H9 (cell line): Measurements from ENCODE around the gene SDC3. TPM values are rescaled to one million over a fixed set of nuclear protein-coding genes. Genes with fewer than 3 reads are reported as not detected.

Experiments
- DNase-seq: peaks from one replicate; pipeline ENCODE4 v3.0.0-alpha.2; 2017
- H2AFZ ChIP-seq: one replicate; pipeline ENCODE4 v1.6.1; 2013; ENCODE audit warnings: mild to moderate bottlenecking, low read length, control low read depth, moderate library complexity
- H2AK5ac ChIP-seq: 2 replicates; pipeline ENCODE4 v1.6.1; 2013; ENCODE audit warnings: low read length, control low read depth, mixed read lengths; ENCODE audit not compliant: insufficient read length
- H2BK120ac ChIP-seq: one replicate; pipeline ENCODE4 v1.6.1; 2013; ENCODE audit warnings: low read depth, mild to moderate bottlenecking, low read length, control low read depth, inconsistent platforms; ENCODE audit not compliant: poor library complexity, severe bottlenecking
- H2BK12ac ChIP-seq: 2 replicates; pipeline ENCODE4 v1.6.1; 2013; ENCODE audit warnings: low read length, control low read depth, mixed read lengths, low read depth; ENCODE audit not compliant: insufficient read length
- H2BK15ac ChIP-seq: 2 replicates; pipeline ENCODE4 v1.6.1; 2013; ENCODE audit warnings: low read depth, low read length, control low read depth
- H2BK20ac ChIP-seq: one replicate; pipeline ENCODE4 v1.6.1; 2013; ENCODE audit warnings: low read depth, mild to moderate bottlenecking, low read length, control low read depth, inconsistent platforms; ENCODE audit not compliant: poor library complexity, severe bottlenecking
- H2BK5ac ChIP-seq: 2 replicates; pipeline ENCODE4 v1.6.1; 2013; ENCODE audit warnings: low read length, control low read depth, mixed read lengths; ENCODE audit not compliant: insufficient read length
- H3K14ac ChIP-seq: 2 replicates; pipeline ENCODE4 v1.6.1; 2013; ENCODE audit warnings: low read length, control low read depth; ENCODE audit not compliant: insufficient read depth
- H3K18ac ChIP-seq: 2 replicates; pipeline ENCODE4 v1.6.1; 2013; ENCODE audit warnings: low read depth, mild to moderate bottlenecking, mixed read lengths, low read length, control low read depth; ENCODE audit not compliant: insufficient read length
- H3K23ac ChIP-seq: 2 replicates; pipeline ENCODE4 v1.6.1; 2013; ENCODE audit warnings: low read length, control low read depth, mixed read lengths, low read depth; ENCODE audit not compliant: insufficient read length
- H3K23me2 ChIP-seq: 2 replicates; pipeline ENCODE4 v1.6.1; 2013; ENCODE audit warnings: low read depth, mild to moderate bottlenecking, mixed read lengths, low read length, control low read depth; ENCODE audit not compliant: insufficient read length, poor library complexity, severe bottlenecking
- H3K27ac ChIP-seq: 2 replicates; pipeline ENCODE4 v1.5.1; 2013; ENCODE audit warnings: low read length, control low read depth, mixed read lengths, low read depth; ENCODE audit not compliant: insufficient read length
- H3K27me3 ChIP-seq: 2 replicates; pipeline ENCODE4 v1.6.1; 2013; ENCODE audit warnings: low read length, control low read depth, inconsistent platforms; ENCODE audit not compliant: insufficient read depth
- H3K4ac ChIP-seq: 2 replicates; pipeline ENCODE4 v1.6.1; 2013; ENCODE audit warnings: low read depth, mild to moderate bottlenecking, control low read depth, inconsistent platforms, low read length, moderate library complexity
- H3K4me1 ChIP-seq: 2 replicates; pipeline ENCODE4 v1.6.1; 2013; ENCODE audit warnings: low read length, control low read depth, inconsistent platforms; ENCODE audit not compliant: insufficient read depth
- H3K4me2 ChIP-seq: 2 replicates; pipeline ENCODE4 v1.6.1; 2013; ENCODE audit warnings: low read length, control low read depth, mixed read lengths; ENCODE audit not compliant: insufficient read length, insufficient read depth
- H3K56ac ChIP-seq: 2 replicates; pipeline ENCODE4 v1.6.1; 2013; ENCODE audit warnings: low read depth, mild to moderate bottlenecking, mixed read lengths, low read length, control low read depth; ENCODE audit not compliant: insufficient read length
- H3K79me1 ChIP-seq: 2 replicates; pipeline ENCODE4 v1.6.1; 2013; ENCODE audit warnings: low read depth, mild to moderate bottlenecking, moderate library complexity, low read length, control low read depth, inconsistent platforms; ENCODE audit not compliant: insufficient read depth, poor library complexity, severe bottlenecking
- H3K79me2 ChIP-seq: 2 replicates; pipeline ENCODE4 v1.6.1; 2013; ENCODE audit warnings: low read length, control low read depth, inconsistent platforms; ENCODE audit not compliant: insufficient read depth
- H3K9ac ChIP-seq: 2 replicates; pipeline ENCODE4 v1.6.1; 2013; ENCODE audit warnings: low read length, control low read depth, mixed read lengths; ENCODE audit not compliant: insufficient read length; ENCODE audit errors: extremely low read depth
- H3K9me3 ChIP-seq: one replicate; pipeline ENCODE4 v1.6.1; 2013; ENCODE audit warnings: low read depth, low read length, inconsistent platforms; ENCODE audit not compliant: control insufficient read depth
- H3T11ph ChIP-seq: one replicate; pipeline ENCODE4 v1.6.1; 2013; ENCODE audit warnings: mild to moderate bottlenecking, low read length, control low read depth, inconsistent platforms
- H4K20me1 ChIP-seq: one replicate; pipeline ENCODE4 v1.6.1; 2013; ENCODE audit not compliant: control insufficient read depth, insufficient read length, insufficient read depth
- H4K5ac ChIP-seq: 2 replicates; pipeline ENCODE4 v1.6.1; 2013; ENCODE audit warnings: low read depth, mild to moderate bottlenecking, mixed read lengths, low read length, control low read depth; ENCODE audit not compliant: insufficient read length
- H4K8ac ChIP-seq: replicated peaks from 2 replicates; pipeline ENCODE4 v1.6.1; 2013; ENCODE audit warnings: low read length, control low read depth, mixed read lengths, low read depth; ENCODE audit not compliant: insufficient read length
- H4K91ac ChIP-seq: 2 replicates; pipeline ENCODE4 v1.6.1; 2013; ENCODE audit warnings: low read depth, mild to moderate bottlenecking, moderate library complexity, mixed read lengths, low read length, control low read depth; ENCODE audit not compliant: insufficient read length
- H3K27ac Mint-ChIP-seq, 3 experiments: 2 replicates in 2 of 3; 3 replicates in 1 of 3; pipeline ENCODE4 v1.8.0; 2020 to 2021; ENCODE audit warnings: mixed read lengths in 3 of 3, mild to moderate bottlenecking in 1 of 3, moderate library complexity in 1 of 3
- H3K27me3 Mint-ChIP-seq: 2 replicates; pipeline ENCODE4 v1.8.0; 2021; ENCODE audit warnings: low read depth, mild to moderate bottlenecking, moderate library complexity, mixed read lengths
- H3K36me3 Mint-ChIP-seq, 3 experiments: 2 replicates in 2 of 3; 3 replicates in 1 of 3; pipeline ENCODE4 v1.8.0; 2020 to 2021; ENCODE audit warnings: low read depth in 3 of 3, mixed read lengths in 3 of 3; ENCODE audit not compliant: insufficient read depth in 1 of 3
- H3K4me1 Mint-ChIP-seq, 2 experiments: 2 replicates each; pipeline ENCODE4 v1.8.0; 2020; ENCODE audit warnings: mixed read lengths in 2 of 2
- H3K4me3 Mint-ChIP-seq, 2 experiments: 2 replicates in 1 of 2; 3 replicates in 1 of 2; pipeline ENCODE4 v1.8.0; 2020 to 2021; ENCODE audit warnings: mild to moderate bottlenecking in 2 of 2, mixed read lengths in 2 of 2, moderate library complexity in 1 of 2
- H3K9me3 Mint-ChIP-seq, 2 experiments: 2 replicates in 1 of 2; 3 replicates in 1 of 2; pipeline ENCODE4 v1.8.0; 2020; ENCODE audit warnings: mild to moderate bottlenecking in 2 of 2, mixed read lengths in 2 of 2, moderate library complexity in 1 of 2
- CTCF ChIP-seq: fragments of 200-600 bp; sonication (generic); conservative IDR thresholded peaks from 3 replicates; pipeline ENCODE4 v1.8.0; 2021; ENCODE audit warnings: antibody characterized with exemption, mild to moderate bottlenecking
- WGBS: extraction: QIAGEN DNeasy Blood & Tissue Kit; methylation state at CpG from one replicate; pipeline ENCODE4 v1.1.7; 2013; ENCODE audit warnings: missing lambda C conversion rate, low lambda C conversion rate, mixed read lengths; ENCODE audit not compliant: insufficient read length; ENCODE audit errors: extremely low coverage; 5-methylcytosine and 5-hydroxymethylcytosine counted together
- total RNA-seq: library from RNA; stranded (reverse); gene quantifications from 2 replicates; pipeline ENCODE4 v1.2.1, GENCODE V29; 2021

Gene SDC3
- total RNA-seq, 1 experiment from 2014 or later, result 25.9 TPM

- H3K18ac ChIP-seq, result no peak overlapping the region
- WGBS, result no CpG with 5 or more reads among the region's 7 CpGs
- no peak overlapping the region for H3K9ac ChIP-seq
- Mint-ChIP-seq H3K4me3 (no peak overlapping the region), H3K36me3 (no peaks in the 10 kb centered on the region), H3K27ac (no peak overlapping the region; a peak in 1 of 7 replicates), H3K9me3 (no peaks in the 10 kb centered on the region; a peak in 1 of 5 replicates), H3K27me3 (peaks cover 34% of the 10 kb centered on the region), H3K4me1 (peaks cover 39 to 44% of the 10 kb centered on the region in 2 experiments)
- H3K56ac ChIP-seq, result no peak overlapping the region
- no peak for TF ChIP-seq CTCF
- H2BK120ac ChIP-seq, result no peak overlapping the region
- no peaks in the 10 kb centered on the region for H3K27me3 ChIP-seq
- H3K9me3 ChIP-seq, result no peaks in the 10 kb centered on the region
- no peak overlapping the region for H3K4me2 ChIP-seq
- H2BK20ac ChIP-seq, result no peak overlapping the region
- no peaks in the 10 kb centered on the region for H3K23me2 ChIP-seq
- H2AFZ ChIP-seq, result no peak overlapping the region
- no peaks in the 10 kb centered on the region for H3K79me2 ChIP-seq
- H4K91ac ChIP-seq, result no peak overlapping the region
- H3K14ac ChIP-seq, result no peak overlapping the region
- no peak overlapping the region for H4K8ac ChIP-seq
- no peaks in the 10 kb centered on the region for H4K20me1 ChIP-seq
- H3K27ac ChIP-seq, result no peak overlapping the region
- H2BK5ac ChIP-seq, result no peak overlapping the region
- H3K4me1 ChIP-seq, result peaks cover 6% of the 10 kb centered on the region; the same call in 1 of the 2 replicates
- no peak overlapping the region for H3K4ac ChIP-seq
- H3T11ph ChIP-seq, result no peak overlapping the region
- H2AK5ac ChIP-seq, result no peak overlapping the region
- no peaks in the 10 kb centered on the region for H3K79me1 ChIP-seq
- H4K5ac ChIP-seq, result no peak overlapping the region
- no peak overlapping the region for H2BK15ac ChIP-seq
- H3K23ac ChIP-seq, result no peak overlapping the region
- no peak for DNase-seq
- no peak overlapping the region for H2BK12ac ChIP-seq
These were observed 69.6 kb downstream of the SDC3 start for GRCh38 chr1:30838996-30839395.
